NCI-H1092 (cell line): Measurements from ENCODE around the gene IRX5.

Experiments used
- DNase-seq: peaks from one replicate; lab custom pipeline; 2025; lab: John Stamatoyannopoulos, UW

Gene IRX5

DNA sequence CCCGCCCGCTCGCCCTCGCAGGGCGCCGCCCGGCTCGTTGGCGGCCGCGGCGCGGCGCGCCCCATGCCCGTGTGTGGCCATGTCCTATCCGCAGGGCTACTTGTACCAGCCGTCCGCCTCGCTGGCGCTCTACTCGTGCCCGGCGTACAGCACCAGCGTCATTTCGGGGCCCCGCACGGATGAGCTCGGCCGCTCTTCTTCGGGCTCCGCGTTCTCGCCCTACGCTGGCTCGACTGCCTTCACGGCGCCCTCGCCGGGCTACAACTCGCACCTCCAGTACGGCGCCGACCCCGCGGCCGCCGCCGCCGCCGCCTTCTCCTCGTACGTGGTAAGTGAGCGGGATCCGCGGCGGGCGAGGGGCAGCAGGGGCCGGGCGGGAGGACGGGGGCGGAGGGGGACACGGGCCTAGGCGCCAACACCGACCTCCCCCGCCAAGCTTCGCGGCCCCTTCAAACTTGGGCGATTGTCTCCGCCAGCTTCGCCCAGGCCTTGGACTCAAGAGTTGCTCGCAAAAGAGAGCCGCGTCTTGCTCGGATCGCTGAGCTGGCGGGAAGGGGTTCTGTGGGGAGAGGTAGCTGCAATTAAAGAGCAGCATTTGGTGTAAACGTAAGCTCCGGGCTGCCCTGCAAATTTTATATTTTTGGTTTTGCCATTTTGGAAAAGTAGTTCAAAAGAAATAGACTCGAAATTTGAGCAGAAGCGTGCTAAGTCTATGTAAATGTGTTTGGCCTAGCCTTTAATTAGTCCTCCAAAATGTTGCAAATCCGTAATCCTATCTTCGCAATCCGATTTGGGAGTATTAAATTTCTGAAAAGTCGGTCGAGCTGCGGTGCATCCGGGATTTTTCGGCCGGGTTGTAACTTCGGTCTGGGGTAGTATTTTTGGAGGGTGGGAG is 702 bp downstream of the IRX5 start:
- peak; percentile 47 for DNase-seq

DNA sequence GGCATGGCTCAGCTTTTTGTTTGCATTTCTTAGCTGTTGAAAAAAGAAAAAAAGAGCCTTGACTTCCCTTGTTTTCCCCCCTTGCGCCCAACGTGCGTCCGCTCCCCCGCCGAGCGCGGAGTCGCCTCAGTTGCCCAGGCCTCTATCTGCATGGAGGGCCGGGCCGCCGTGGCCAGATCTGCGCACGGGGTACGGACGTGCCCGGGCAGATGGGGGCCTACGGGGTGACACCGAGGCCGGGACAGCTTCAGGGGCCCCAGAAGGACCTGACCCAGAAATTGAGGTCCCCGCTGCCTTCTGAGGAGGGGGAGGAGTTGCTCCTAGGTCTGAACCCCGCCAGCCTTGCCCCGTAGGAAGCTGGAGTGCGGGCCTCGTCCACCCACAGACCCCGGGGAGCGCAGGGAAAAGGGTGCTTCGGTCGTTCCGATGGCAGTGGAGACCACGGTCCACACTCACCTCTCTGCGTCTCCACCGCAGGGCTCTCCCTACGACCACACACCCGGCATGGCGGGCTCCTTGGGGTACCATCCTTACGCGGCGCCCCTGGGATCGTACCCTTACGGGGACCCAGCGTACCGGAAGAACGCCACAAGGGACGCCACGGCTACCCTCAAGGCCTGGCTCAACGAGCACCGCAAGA is 1.5 kb downstream of the IRX5 start:
- DNase-seq, result no peak

DNA sequence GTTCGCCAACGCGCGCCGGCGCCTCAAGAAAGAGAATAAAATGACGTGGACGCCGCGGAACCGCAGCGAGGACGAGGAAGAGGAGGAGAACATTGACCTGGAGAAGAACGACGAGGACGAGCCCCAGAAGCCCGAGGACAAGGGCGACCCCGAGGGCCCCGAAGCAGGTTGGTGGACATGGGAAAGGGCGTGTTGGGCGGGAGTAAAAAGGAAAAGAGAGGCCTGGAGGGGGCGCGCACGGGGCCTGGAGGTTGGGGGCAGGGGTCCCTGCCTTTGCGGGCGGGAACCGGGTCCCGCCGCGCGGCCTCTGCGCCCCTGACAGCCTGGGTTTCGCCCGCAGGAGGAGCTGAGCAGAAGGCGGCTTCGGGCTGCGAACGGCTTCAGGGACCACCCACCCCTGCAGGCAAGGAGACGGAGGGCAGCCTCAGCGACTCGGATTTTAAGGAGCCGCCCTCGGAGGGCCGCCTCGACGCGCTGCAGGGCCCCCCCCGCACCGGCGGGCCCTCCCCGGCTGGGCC is 2.1 kb downstream of the IRX5 start:
- no peak for DNase-seq

DNA sequence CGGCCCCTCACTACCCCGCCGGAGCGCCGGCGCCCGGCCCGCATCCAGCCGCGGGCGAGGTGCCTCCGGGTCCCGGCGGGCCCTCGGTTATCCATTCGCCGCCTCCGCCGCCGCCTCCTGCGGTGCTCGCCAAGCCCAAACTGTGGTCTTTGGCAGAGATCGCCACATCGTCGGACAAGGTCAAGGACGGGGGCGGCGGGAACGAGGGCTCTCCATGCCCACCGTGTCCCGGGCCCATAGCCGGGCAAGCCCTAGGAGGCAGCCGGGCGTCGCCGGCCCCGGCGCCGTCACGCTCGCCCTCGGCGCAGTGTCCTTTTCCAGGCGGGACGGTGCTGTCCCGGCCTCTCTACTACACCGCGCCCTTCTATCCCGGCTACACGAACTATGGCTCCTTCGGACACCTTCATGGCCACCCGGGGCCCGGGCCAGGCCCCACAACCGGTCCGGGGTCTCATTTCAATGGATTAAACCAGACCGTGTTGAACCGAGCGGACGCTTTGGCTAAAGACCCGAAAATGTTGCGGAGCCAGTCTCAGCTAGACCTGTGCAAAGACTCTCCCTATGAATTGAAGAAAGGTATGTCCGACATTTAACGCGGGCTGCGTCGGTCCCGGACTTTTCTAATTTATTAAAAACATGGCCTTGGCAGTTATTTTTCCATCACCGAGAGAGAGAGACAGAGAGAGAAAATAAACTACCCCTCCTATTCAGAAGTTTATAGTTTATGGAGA is 2.8 kb downstream of the IRX5 start:
- DNase-seq, result no peak

DNA sequence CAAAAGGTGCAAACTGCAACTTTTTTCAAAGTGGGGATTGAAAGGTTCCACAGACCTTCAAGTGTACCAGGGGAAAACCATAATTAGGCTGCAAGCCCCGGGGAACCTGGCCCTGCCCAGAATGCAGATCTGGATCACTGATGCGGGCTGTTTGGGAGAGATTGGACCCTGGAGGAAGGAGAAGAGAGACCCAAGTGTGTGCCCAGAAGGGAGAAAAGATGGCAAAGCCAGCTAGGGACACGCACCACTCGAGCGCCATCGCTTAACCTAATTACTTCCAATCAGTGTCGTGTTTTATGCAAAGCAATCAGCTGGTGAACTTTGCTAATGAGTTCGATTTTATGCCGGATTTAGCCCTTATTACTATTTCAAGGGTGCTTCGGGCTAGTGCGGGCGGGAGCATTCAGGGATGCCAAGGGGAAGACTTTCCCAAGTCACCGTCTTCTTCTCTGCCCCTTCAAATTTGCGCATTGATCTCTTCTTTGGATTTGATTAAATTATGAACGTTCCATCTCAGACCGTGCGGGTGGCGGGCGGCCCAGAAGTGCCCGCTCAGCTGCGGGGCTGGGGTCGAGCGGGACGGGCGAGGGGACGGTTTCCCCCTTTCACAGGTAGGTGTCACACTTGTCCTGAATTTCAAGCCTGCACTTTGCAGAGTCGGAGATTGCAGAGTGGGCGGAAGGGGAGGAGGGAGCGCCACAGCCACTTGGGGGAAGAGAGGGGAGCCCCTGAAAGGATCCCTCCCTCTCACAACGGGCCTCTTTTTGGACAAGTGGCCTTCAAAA is 4.0 kb downstream of the IRX5 start:
- no peak for DNase-seq

DNA sequence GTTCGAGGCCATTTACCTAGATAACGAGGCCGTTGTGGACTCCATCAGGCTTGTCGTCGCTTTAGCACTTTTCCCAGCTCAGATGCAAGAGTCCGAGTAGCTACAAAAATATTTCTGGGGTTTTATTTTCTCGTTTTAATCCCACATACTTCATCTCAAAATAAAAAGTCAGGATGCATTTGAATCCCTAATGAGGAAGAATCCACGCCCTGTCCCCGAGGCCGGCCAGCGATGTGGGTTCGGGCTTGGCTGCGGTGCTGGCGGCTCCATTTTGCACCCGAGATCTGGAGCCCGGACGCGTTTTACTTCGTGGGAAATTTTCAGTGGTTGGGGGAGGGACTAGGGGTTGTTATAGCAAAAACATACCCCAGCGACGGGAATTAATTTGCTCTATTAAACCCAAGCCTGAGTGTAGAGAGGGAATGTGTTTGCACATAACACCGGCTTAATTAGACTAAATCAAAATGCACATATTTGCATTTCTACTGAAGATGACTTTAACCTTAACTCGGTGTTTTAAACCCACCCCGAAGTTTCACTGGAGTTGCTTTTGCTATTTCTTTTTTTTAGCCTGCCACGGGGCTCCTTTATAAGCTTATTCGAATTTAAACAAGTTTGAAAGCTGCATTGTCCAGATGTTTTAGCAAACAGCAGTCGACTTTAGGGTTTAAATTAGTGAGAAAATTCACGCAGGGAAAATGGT is 4.8 kb downstream of the IRX5 start:
- no peak for DNase-seq

DNA sequence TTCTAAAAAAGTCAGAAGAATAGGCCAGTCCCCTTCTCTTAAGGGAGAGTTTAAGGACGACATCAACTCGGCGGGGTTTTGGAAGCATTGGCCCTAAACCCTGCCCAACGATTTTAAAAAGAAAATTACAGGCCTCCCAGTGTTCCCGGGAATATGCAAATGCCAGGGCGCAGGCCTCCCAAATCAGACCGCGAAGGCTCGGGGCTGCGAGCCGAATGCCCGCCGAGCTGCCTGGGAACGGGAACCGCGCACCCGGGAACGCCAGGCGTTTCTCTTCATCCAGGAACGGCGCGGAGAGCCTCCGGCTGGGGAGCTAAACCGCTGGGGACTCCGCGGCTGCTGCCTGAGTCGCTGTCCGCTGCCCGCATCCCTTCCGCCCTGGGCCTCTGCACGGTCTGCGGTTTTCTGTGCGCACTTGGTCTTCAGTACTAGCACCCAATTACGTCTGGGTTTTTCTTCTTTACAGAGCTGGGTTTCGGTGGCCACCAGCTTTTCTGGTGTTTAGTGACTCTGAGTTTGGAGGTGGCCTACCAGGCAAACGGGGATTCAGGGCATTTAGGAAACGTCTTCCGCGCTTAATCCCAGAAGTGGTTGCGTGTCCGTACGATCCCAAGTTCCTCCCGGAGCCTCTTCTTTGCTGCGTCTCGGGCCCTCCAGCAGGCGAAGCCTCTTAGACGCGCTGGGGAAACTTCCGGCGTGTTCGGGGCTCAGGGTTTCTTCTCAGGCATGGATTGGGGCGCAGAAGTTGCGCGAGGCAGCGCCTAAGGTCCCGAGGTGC is 5.7 kb downstream of the IRX5 start:
- no peak for DNase-seq

DNA sequence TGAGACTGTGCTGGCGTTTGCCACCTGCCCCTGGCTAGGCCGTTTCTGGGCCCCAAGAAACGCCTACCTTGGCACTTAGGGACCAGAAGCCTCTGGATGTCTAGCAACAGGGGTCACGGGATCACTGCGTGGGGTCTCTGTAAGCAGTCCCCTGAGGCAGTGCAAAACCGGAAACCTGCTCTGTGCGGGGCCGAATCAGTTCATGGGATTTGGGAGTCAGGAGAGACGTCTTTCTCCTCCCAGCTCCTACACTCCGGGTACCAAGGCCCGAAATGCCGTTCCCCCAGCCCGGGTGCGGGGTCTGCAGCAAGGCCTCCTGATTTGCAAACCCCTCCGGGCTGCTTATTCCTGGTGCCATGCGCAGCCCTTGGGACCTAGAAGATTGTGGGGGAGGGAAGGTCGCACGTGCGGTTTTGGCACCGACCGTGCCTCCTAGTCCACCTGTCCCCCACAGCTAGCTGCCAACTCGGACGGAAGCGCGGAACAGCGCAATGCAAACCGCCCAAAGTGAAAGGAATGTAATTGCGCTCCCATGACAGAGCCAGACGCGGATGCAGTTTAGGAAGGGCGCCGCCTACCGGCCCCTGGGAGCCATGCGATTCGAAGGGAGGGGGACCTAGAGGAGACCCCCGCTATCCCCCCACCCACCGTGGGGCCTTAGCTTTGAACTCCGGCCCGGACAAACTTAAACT is 6.5 kb downstream of the IRX5 start:
- no peak for DNase-seq

DNA sequence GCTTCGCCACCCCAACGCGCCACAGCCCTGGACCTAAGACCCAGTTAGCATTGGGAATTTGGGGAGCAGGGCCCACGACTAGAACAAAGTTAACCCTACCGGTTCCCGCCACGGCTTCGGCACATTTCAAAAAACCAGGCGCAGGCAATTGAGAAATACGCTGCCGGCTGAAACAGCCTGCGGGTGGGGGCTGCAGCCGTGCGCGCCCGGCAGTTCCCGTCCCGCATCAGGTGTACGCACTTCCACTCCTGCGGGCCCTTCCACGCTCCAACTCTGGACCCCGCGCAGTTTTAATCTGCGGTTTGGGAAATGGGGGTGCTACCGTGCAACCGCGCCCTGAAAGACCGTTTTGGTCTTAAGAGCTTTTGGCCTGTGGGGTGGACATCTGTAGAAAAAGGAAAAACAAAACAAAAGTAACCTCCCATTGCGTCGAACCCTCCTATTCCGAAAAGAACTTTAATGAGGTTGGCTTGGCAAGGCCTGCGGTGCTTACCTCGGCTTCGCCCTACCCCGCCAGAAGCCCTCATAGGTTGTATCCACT is 7.1 kb downstream of the IRX5 start:
- no peak for DNase-seq

DNA sequence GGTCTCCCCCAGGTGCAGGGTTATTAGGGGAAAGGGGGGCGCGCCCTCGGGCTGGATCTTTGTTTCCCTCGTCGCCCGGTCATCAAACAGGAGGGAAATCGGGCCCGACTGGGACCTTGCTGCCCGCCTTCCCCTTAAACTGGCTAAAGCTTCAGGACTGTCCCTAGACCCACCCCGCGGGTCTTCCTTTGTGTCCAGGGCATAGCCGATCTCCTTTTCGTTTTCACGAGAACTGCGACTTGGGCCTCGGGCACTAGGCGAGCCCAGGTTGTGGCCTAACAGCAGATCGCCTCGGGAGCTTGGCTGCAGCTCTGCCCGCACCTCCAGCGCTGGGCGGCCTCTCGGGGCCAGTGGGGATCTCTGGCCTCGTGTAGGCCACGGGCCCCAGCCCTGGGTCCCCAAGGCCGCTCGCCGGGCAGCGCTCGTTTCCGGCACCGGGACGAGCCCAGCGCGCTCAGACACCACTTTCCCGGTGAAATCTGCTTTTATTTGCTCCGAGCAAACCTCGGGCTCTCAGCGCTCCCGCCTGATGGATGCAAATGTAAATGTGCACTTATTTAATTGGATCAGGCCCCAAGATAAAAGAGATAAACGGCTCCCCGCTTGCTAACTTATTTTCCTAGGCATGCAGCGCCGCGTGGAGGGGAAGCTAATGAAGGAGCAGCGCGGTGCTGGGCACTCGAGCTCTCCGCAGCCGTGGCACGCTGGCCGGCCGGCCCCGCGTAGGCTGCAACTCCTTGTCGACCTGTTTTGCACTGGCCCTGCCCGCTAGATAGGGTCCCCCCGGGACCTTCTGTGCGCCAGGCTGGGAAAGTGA is 7.8 kb downstream of the IRX5 start:
- DNase-seq, result no peak

DNA sequence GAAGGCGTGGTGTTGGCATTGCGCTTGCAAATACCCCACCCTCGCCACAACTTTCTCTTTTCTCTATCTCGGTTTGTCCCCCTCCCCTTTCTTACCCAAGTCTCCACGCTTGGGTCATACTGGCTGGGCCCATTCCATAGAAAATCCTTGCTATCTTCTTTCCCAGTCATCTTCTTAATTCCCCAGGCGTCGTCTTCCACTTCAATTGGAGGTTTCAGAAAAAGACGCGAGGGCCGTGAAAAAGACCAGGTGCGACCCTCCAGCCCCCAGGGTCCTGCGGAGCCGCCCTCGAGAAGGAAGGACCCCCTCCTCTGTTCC is 8.3 kb downstream of the IRX5 start:
- DNase-seq, result no peak

DNA sequence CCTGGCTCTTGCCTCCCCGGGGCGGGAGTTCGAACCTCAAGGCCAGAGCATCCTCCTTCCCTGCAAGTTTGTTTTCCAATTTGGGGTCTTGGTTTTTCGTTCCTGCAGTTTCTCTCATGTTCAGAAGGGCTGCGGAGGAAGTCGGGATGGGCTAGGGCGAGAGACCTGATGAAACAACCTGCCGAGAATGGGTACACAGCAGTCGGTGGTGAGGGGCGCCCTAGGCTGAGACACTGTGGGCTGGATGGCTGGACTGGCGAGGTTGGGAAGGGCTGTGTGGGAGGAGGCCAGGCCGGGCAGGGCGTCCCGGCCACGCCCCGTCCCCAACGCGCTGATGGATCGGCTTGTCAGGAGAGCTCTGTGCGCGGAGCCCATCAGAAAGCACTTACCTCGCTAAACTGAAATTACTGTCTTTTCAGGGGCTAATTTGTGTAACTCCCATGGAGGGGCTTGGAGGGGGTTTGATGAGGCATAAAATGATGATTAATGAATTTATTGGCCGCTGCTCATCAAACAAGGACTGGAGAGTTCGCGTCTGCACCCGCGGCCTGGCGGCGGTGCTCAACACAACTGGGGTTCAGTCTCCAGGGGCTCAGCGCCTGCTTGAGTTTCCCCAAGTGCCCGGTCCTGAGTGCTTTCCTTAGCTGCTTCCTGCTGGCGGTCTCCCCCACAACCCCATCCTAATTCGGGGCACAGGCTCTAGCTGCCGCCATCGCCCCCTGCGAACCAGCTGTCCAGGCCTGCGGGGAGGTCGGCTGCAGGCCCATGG is 9.0 kb downstream of the IRX5 start:
- no peak for DNase-seq

DNA sequence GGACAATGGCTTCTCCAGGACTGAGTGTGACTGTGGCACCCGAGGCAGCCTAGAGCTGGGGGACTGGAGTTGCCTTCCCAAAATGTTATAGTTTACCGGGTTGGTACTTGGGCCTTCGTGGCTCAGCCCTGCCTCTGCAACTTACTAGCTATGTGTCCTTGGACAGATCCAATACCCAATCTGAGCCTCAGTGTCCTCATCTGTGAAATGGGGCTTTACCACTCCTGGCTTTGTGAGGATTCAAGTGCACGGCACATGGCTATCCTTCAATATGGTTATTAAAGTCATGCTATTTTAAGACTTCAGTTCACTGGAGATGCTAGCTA is 9.6 kb downstream of the IRX5 start:
- no peak for DNase-seq

DNA sequence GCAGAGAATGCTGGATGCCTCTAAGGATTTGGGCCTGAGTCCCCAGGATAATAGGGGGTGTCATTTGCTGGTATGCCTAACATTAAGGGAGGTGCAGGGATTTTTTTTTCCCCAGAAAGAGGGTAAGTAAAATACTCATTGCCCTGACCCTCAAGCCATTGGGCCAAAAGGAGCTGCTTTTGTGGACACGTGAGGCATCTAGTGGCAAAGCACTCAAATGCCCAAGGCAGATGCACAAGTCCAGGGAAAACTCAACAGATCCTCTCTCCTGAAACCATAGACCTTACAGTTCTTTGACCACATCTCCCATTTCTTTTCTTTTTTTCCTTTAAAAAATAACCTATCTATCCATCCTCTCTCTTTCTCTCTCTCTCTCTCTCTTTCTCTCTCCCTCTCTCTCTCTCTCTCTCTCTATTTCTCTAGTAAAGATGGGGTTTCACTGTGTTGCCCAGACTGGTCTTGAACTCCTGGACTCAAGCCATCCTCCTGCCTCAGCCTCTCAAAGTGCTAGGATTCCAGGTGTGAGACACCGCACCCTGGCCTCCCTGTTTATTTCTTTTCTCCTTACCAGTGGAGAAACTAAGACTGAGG is 11.8 kb downstream of the IRX5 start:
- DNase-seq, result no peak

DNA sequence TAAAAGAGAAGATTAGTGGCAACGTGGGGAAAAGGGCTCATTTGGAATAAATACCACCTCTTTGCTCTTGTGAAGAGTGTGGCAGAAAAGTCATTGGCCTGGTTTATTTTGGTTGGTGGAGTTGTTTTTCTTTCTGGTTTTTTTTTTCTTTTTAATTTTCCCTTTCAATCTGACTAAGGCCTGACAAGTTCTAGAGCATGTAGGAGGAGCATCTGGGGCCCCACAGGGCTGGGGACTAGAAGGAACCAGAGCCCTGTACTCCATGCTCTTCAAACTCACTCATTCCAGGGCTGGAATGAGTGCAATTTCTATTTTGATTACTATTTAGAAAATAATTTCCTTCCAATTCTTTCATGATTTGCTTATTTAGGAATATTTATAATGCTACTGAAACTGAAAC is 13.3 kb downstream of the IRX5 start:
- no peak for DNase-seq

DNA sequence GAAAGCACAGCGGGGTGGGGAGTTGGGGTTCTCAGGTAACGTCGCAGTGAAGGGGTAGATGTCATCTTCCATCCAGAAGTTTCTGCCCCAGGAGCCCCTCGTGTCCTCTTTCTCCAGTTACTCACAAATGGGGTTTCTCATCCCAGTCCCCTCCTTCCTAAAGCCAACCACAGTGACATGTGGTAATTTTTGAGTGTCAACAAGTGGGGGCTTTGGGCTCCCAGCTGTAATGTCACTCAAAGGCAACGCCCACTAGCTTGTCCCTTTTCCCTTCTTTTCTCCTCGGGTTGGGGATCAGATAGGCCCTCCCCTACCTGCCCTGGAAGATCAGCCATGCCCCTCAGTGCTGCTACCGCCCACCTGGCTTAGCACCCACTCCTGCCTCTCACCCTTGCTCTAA is 14.4 kb downstream of the IRX5 start:
- DNase-seq, result no peak

DNA sequence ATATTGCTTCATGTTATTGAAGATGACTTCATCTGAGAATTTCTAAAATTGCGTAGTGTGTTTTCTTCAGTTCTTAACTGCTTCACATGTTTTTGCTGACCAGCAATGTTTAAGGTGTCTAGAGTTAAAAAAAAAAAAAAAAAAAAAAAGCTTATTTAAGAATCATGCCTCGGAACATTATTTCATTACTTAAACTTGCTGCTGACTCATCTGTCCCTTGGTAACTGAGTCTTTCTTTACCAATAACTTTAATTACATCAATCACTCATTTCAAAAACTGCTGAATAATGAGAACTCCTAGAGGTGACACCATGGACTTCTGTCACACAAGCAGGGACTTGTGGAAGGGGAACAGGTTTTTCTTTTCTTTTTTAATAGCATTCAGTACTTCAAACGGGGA is 16.2 kb downstream of the IRX5 start:
- no peak for DNase-seq

DNA sequence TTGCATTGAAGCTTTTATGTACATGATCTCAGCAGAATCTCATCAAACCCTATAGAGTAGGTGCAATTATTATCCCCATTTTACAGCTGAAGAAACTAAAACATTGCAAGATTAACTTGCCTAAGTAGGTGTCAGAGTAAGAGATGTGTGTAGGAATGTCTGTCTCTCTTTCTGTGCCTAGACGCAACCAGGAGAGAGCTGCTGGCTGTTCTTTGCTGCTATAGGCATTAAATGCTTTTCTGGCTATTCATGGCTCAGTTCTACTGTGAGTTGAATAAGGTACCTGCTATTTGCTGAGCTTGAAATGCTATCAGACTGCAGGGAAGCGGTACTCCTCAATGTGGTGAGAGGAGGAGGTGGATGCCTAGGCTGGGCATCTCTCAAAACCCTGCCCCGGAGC is 17.0 kb downstream of the IRX5 start:
- no peak for DNase-seq
